NCI-H748 (cell line): ENCODE data around the gene ARMH3.

Experiments
- DNase-seq: peaks from one replicate; lab custom pipeline; 2025; ENCODE audit not compliant: unreplicated experiment; lab: John Stamatoyannopoulos, UW

The ARMH3 gene

DNA sequence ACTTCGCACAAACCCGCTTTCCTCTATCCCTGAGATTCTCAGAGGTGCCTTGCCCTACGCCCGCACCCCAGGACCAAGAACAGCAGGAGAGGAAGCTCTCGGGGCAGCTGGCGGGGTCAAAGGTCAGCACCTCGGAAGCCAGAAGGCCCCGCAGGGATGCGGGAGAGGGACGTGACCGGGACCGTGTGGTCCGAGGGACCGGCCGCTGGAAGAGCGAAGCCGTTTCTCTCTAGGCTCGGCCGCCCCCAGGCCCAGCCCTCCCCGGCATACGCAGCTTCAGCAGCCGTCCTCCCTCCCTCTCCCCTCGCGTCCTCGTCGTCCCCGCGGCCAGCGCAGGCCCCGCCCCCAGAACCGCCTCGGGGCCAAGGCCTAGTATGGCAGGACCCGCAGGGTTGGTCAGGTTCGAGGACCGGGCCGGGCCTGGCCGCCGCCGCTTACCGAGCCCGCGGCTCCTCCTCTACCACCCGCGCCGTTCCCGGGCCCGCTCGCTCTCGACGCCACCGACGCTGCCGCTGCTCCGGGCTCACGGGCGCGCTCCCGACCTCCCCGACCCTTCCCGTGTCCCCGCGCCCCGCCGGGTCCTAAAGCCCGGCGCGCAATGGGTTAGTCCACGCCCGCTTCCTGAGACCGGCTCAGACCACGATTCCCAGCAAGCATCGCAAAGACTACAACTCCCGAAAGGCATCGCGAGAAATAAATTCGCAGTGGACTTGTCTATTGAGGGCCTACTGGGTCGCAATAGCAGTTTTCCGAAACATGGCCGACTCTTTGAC, at the start of gene ARMH3:
TSS of gene ARMH3 (minus strand) at position 527 of the 773 bp plus-strand sequence. CDS start 16,059 bp downstream, outside the sequence.
- peak; percentile 97 for DNase-seq

DNA sequence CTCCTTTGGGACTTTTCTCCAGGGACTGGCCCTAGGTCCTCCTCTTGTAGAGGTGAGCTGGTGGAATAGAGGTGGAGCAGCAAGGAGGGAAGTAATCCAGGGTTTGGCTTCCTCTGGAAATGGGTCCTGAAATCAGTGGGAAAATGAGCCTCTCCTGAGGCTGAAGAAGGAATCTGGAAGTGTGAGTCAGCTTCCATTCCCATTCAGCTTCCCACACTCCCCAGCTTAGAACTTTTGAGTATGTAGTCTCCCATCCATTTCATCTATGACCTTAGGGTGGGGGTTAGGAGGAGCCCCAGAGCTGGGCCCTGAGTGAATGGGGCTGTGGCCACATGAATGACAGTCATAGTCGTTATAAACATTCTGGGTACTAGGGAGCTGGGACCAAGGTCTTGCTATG, 46.4 kb upstream of the ARMH3 start:
- no peak for DNase-seq

DNA sequence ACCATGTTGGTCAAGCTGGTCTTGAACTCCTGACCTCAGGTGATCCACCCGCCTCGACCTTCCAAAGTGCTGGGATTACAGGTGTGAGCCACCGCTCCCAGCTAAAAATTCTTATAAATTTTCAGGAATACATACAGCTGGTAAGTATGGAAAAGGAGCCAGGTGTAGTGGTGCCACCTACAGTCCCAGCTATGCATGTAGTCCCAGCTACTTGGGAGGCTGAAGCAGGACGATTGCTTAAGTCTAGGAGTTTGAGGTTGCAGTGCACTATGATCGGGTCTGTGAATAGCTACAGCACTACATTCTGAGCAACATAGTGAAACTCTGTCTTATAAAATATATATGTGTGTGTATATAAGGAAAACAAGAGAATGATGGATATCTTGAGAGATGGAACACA, 45.2 kb upstream of the ARMH3 start:
- no peak for DNase-seq

GRCh38 chr10:102096449-102096848, 40.5 kb upstream of the ARMH3 start:
- no peak for DNase-seq

- DNase-seq, result no peak
These were observed 34.8 kb upstream of the ARMH3 start for GRCh38 chr10:102090772-102091171.

- no peak for DNase-seq
These were observed 30.2 kb upstream of the ARMH3 start for GRCh38 chr10:102086196-102086595.

- DNase-seq, result no peak
These were observed 29.4 kb upstream of the ARMH3 start for GRCh38 chr10:102085336-102085735.

DNA sequence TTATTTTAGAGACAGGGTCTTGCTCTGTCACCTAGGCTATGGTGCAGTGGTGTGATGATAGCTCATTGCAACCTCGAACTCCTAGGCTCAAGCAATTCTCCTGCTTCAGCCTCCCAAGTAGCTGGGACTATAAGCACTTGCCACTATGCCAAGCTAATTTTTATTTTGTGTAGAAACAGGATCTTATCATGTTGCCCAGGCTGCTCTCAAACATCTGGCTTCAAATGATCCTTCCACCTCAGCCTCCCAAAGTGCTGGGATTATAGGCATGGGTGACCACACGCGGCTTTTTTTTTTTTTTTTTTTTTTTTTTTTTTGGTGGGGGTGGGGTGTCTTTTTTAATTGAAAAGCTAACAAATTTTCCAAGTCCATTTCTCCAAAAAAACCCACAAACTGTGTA, 27.6 kb upstream of the ARMH3 start:
- no peak for DNase-seq

DNA sequence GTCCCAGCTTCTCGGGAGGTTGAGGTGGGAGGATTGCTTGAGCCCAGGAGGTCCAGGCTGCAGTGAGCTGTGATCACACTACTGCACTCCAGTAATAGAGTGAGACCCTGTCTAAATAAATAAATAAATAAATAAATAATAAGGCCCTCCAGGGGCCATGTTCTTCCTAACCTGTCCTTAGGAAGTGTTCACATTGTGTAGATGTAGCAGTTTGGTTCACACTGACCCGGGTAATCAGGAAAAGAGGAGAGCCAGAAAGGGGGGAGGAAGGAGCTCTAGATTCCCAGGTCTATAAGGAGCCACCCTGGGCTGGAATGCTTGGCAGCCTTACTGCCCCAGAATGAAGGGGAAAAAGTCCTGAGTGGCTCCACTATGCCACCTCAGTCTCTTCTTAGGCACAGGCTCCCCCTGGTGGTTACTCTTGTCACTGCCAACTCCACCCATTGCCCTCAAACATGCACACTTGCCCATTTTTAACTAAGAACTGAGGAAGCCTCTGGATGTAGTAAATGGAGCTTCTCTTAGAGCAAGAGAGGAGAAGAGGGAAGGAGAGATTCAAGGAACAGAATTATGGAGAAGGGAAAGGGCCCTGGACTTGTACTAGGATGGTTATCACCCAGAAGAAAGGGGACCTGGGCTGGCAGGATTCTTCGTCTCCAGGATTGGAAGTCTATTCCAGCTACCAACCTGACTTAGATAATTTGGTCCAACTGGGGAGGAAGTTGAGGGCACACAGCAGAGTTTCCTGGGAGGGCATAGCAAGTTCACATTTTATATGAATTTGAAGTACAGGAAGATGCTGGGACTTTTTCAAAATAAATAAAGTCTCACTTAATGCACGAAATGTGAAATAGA, 16.9 kb upstream of the ARMH3 start:
- DNase-seq, result peak; percentile 68

DNA sequence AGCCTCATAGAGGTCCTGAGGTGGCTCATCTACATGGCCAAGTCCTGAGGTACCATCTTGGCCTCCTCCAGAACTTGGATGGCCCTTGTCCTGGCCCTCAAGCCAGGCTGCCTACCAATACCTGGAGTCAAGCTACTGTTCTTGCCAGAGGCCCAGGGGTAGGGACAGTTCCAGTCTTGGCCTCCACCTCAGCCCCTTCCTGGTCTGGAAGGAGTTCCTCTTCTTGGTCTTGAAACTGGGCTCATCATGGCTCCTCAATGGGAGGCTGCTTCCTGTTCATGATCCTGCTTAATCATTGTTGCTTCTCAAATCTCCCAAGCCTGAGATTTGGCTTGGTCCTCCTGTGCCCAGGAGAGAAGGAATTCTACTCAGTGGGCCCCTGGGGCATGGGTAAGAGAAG, 13.1 kb upstream of the ARMH3 start:
- DNase-seq, result no peak

DNA sequence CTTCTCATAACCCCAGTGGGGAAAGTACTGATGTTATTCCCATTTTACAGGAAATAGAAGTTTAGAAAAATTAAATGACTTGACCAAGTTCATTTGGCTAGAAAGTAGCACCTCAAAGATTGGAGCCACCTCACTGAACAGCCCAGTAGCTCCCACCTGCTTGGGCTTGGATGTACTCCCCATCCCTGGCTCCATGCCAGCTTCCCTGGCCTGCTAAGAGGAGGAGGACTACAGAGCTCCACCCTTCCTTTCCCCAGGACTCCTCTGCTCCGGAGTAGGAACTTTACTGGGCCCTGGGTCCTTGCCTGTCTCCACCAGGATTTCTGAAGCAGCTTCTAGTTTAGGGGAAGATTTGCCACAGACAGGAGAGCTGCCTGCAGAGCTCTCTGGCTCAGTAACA, 12.2 kb upstream of the ARMH3 start:
- DNase-seq, result peak; percentile 55

DNA sequence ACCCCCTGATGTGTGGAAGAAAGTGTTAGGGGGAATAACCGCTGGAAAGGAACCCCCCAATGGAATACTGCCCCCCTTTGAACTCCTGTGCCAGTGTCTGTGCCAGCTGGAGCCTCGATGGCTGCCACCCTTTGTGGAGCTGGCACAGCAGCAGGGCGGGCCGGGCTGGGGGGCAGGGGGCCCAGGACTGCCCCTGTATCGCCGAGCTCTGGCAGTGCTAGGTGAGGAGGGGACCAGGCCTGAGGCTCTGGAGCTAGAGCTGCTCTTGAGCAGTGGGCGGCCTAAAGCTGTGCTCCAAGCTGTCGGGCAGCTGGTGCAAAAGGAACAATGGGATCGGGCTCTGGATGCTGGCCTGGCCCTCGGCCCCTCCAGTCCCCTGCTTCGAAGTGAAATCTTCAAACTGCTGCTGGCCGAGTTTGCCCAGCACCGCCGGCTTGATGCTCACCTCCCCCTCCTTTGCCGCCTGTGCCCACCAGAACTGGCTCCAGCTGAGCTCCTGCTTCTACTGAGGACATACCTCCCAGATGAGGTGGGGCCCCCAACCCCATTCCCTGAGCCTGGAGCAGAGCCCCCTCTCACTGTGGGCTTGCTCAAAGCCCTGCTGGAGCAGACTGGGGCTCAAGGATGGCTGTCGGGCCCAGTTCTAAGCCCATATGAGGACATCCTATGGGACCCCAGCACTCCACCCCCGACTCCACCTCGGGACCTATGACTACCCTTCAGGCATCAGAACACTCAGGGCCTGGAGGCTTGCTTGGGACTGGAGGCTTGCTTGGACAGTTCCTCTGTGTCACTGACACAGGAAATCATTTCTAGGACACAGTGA, 11.3 kb upstream of the ARMH3 start:
- no peak for DNase-seq

DNA sequence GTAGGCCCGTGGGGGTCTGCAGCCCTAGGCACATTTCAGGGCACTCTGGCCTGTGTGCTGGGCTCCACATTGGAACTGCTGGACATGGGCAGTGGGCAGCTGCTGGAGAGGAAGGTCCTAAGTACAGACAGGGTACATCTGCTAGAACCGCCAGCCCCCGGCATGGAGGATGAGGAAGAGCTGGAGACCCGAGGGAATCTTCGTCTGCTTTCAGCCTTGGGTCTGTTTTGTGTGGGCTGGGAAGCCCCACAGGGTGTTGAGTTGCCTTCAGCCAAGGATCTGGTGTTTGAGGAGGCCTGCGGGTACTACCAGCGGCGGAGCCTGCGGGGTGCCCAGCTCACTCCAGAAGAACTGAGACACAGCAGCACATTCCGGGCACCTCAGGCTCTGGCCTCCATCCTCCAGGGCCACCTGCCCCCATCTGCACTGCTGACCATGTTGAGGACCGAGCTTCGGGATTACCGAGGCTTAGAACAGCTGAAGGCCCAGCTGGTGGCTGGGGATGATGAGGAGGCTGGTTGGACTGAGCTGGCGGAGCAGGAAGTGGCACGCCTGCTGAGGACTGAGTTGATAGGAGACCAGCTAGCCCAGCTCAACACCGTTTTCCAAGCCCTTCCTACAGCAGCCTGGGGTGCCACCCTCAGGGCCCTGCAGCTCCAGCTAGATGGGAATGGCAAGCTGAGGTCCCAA, 10.6 kb upstream of the ARMH3 start:
- no peak for DNase-seq

DNA sequence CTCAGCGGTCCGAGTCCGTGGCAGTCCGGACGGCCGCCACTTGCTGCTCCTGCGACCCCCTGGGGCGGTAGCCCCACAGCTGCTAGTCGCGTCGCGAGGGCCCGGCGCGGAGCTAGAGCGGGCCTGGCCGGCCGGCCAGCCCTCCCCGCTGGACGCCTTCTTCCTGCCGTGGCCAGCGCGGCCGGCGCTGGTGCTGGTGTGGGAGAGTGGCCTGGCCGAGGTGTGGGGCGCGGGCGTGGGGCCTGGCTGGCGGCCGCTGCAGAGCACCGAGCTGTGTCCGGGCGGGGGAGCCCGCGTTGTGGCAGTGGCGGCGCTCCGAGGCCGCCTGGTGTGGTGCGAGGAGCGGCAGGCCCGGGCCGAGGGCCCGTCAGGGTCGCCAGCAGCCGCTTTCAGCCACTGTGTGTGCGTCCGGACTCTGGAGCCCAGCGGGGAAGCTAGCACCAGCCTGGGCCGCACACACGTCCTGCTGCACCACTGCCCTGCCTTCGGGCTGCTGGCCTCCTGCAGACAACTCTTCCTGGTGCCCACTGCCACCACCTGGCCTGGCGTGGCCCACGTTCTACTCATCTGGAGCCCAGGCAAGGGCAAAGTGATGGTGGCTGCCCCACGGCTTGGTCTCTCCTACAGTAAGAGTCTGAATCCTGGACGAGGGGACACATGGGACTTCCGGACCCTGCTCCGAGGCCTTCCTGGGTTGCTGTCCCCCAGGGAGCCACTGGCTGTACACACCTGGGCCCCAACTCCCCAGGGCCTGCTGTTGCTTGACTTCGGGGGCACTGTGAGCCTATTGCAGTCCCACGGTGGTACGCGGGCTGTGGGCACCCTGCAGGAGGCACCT, 9.8 kb upstream of the ARMH3 start:
- peak; percentile 46 for DNase-seq

GRCh38 chr10:102064868-102065560, 9.0 kb upstream of the ARMH3 start, which contains the start of gene HPS6:
HPS6 (plus strand) TSS chr10:102065349; CDS start chr10:102065475, 126 bp downstream.
- peak; percentile 90 for DNase-seq

GRCh38 chr10:102064503-102064867, 8.5 kb upstream of the ARMH3 start:
- no peak for DNase-seq

DNA sequence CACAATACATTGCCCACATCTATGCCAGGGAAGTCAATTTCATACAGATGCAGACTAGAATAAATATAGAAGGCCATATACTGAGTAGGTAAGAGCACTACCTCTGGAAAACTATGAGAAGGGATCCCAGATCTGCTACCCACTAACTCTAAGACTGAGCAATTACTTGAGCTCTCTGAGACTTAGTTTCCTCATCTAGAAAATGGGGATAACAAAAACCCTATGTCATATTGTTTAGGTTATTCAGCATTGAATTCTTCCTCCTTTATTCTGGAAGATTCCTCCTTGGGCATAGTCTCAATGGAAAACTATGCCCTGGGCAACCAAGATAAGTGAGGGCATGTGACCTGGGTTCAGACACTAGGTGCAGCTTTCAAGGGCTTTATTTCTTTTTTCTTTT, 4.0 kb upstream of the ARMH3 start:
- no peak for DNase-seq

GRCh38 chr10:102054881-102055646, 909 bp downstream of the ARMH3 start:
- peak; percentile 48 for DNase-seq
